KMS-11 (cell line): ENCODE measurements around the gene TMEM38A.
"Not testable (repeated sequence)": the region's sequence is repeated elsewhere in the genome, so short reads cannot be mapped to it uniquely, and the experiment has no call there.

Experiments
- H2AFZ ChIP-seq: fragments of 200-600 bp; sonication (generic); 2 replicates; pipeline ENCODE4 v1.6.1; 2016; ENCODE audit warnings: antibody characterized with exemption, mixed run types, low read depth
- H3K27ac ChIP-seq: fragments of 200-600 bp; sonication (generic); 2 replicates; pipeline ENCODE4 v1.6.1; 2016; ENCODE audit warnings: mild to moderate bottlenecking, mixed run types
- H3K27me3 ChIP-seq: fragments of 200-600 bp; sonication (generic); 2 replicates; pipeline ENCODE4 v1.6.1; 2017; ENCODE audit warnings: mild to moderate bottlenecking, low read depth, mixed run types, moderate library complexity; ENCODE audit not compliant: insufficient read depth
- H3K36me3 ChIP-seq: fragments of 200-600 bp; sonication (generic); 2 replicates; pipeline ENCODE4 v1.6.1; 2017; ENCODE audit warnings: mild to moderate bottlenecking, mixed run types; ENCODE audit not compliant: insufficient read depth
- H3K4me1 ChIP-seq: fragments of 200-600 bp; sonication (generic); 2 replicates; pipeline ENCODE4 v1.6.1; 2016; ENCODE audit warnings: mild to moderate bottlenecking, low read depth, mixed run types; ENCODE audit not compliant: poor library complexity, severe bottlenecking
- H3K4me2 ChIP-seq: fragments of 200-600 bp; sonication (generic); 2 replicates; pipeline ENCODE4 v1.7.0; 2016; ENCODE audit warnings: mild to moderate bottlenecking, mixed run types
- H3K4me3 ChIP-seq: fragments of 200-600 bp; sonication (generic); IDR thresholded peaks from 2 replicates; pipeline ENCODE4 v1.6.1; 2017; ENCODE audit warnings: low read depth, low read length, mixed read lengths; ENCODE audit not compliant: insufficient read depth
- H3K79me2 ChIP-seq: fragments of 200-600 bp; sonication (generic); 2 replicates; pipeline ENCODE4 v1.6.1; 2016; ENCODE audit warnings: low read depth, mixed run types; ENCODE audit not compliant: insufficient read depth
- H3K9ac ChIP-seq: fragments of 200-600 bp; sonication (generic); 2 replicates; pipeline ENCODE4 v1.6.1; 2016; ENCODE audit warnings: mild to moderate bottlenecking, mixed run types
- H4K20me1 ChIP-seq: fragments of 200-600 bp; sonication (generic); 2 replicates; pipeline ENCODE4 v1.6.1; 2016; ENCODE audit warnings: mild to moderate bottlenecking, mixed run types; ENCODE audit not compliant: insufficient read depth
- TF ChIP-seq, protein P1 (sequence below): fragments of 200-600 bp; sonication (generic); conservative IDR thresholded peaks from 2 replicates; pipeline ENCODE4 v1.6.1; 2017; ENCODE audit warnings: low read depth, mild to moderate bottlenecking, antibody characterized with exemption, low read length, moderate library complexity, mixed read lengths

TMEM38A gene

DNA sequence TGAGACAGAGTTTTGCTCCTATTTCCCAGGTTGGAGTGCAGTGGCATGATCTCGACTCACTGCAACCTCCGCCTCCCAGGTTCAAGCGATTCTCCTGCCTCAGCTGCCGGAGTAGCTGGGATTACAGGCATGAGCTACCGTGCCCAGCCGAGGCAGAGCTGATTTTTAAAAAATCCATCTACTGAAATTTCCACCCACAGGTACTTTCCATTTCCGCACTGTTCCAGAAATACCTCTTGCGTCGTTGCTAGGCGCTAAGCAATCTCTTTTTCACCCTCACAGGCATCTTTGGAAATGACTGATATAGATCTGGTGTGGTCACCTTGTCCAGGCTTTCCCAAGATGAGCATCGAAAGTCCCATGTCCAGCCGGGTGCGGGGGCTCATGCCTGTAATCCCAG, 9.4 kb downstream of the TMEM38A start:
- no peak overlapping the region for H3K4me3 ChIP-seq
- TF ChIP-seq, protein P1, sequence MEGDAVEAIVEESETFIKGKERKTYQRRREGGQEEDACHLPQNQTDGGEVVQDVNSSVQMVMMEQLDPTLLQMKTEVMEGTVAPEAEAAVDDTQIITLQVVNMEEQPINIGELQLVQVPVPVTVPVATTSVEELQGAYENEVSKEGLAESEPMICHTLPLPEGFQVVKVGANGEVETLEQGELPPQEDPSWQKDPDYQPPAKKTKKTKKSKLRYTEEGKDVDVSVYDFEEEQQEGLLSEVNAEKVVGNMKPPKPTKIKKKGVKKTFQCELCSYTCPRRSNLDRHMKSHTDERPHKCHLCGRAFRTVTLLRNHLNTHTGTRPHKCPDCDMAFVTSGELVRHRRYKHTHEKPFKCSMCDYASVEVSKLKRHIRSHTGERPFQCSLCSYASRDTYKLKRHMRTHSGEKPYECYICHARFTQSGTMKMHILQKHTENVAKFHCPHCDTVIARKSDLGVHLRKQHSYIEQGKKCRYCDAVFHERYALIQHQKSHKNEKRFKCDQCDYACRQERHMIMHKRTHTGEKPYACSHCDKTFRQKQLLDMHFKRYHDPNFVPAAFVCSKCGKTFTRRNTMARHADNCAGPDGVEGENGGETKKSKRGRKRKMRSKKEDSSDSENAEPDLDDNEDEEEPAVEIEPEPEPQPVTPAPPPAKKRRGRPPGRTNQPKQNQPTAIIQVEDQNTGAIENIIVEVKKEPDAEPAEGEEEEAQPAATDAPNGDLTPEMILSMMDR = no peak
- no peak overlapping the region for H3K4me2 ChIP-seq
- H3K27ac ChIP-seq = no peak overlapping the region
- H3K9ac ChIP-seq = no peak overlapping the region
- H3K36me3 ChIP-seq = no peaks in the 10 kb centered on the region
- H3K4me1 ChIP-seq = no peaks in the 10 kb centered on the region
- H3K79me2 ChIP-seq = no peaks in the 10 kb centered on the region
- no peaks in the 10 kb centered on the region for H4K20me1 ChIP-seq
- no peak overlapping the region for H2AFZ ChIP-seq
- H3K27me3 ChIP-seq = no peaks in the 10 kb centered on the region

- no peak overlapping the region for H3K4me2 ChIP-seq
- no peak overlapping the region for H3K4me3 ChIP-seq
- H3K79me2 ChIP-seq = no peaks in the 10 kb centered on the region
- no peaks in the 10 kb centered on the region for H3K27me3 ChIP-seq
- no peak overlapping the region for H2AFZ ChIP-seq
- TF ChIP-seq, protein P1 = no peak
- H3K36me3 ChIP-seq = no peaks in the 10 kb centered on the region
- H3K9ac ChIP-seq = no peak overlapping the region
- H3K27ac ChIP-seq = no peak overlapping the region
- H3K4me1 ChIP-seq = no peaks in the 10 kb centered on the region
- H4K20me1 ChIP-seq = no peaks in the 10 kb centered on the region
Observed at GRCh38 chr19:16671652-16672274, 10.8 kb downstream of the TMEM38A start.

DNA sequence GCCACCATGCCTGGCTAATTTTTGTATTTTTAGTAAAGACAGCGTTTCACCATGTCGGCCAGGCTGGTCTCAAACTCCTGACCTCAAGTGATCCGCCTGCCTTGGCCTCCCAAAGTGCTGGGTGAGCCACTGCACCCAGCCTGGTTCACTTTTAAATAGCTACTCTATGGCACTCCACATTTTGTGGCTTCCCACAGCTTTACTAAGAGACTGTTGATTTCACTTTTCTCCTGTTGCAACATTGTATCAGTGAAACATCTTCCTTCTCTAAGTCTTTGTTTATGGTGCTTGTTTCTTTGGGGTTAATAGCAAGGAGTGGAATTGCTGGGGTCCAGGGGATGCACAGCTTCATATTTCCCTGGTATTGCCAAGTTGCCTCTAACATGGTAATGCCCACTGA, 12.3 kb downstream of the TMEM38A start:
- Histone ChIP-seq H3K27ac (no peak overlapping the region), H3K36me3 (no peaks in the 10 kb centered on the region), H3K4me1 (no peaks in the 10 kb centered on the region), H3K9ac (no peak overlapping the region), H3K4me2 (no peak overlapping the region), H4K20me1 (no peaks in the 10 kb centered on the region), H3K4me3 (no peak overlapping the region), H2AFZ (no peak overlapping the region), H3K79me2 (no peaks in the 10 kb centered on the region), H3K27me3 (no peaks in the 10 kb centered on the region)
- TF ChIP-seq, protein P1 = no peak

DNA sequence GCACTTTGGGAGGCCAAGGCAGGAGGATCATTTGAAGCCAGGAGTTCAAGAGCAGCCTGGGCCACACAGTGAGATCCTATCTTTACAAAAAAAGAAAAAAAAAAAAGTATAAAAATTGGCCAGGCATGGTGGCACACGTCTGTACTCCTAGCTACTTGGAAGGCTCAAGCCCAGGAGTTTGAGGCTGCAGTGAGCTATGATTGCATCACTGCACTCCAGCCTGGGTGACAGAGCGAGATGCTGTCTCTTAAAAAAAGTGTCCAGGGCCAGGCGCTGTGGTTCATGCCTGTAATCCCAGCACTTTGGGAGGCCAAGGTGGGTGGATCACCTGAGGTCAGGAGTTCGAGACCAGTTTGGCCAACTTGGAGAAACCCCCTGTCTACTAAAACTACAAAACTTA, 12.9 kb downstream of the TMEM38A start:
- H3K27ac ChIP-seq, H3K36me3 ChIP-seq, H3K27me3 ChIP-seq, H3K4me3 ChIP-seq, H3K4me2 ChIP-seq, H3K79me2 ChIP-seq, H3K4me1 ChIP-seq, H4K20me1 ChIP-seq, H3K9ac ChIP-seq, H2AFZ ChIP-seq: not testable (repeated sequence)

DNA sequence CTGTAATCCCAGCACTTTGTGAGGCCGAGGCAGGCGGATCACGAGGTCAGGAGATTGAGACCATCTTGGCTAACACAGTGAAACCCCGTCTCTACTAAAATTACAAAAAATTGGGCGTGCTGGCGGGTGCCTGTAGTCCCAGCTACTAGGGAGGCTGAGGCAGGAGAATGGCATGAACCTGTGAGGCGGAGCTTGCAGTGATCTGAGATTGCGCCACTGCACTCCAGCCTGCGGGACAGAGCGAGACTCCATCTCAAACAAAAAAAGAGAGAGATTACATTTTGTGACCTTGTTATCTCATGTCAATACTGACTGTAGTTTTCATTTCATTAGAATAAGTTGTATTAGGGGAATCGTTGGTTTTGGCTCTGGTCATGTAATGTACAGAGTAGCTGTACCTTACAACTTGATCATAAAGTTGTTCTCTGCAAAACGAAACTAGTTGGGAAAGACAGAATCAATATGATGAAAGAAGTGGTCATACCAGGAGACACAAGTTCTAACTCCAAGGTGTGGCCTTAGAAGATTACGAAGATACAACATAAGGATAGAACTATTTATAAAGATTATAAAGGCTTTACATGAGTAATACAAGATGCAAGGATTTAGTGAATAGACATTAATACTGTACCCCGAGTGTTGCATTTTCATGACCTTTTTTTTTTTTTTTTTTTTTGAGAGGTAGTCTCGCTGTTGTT, 15.3 kb downstream of the TMEM38A start:
- Histone ChIP-seq H3K4me2 (no peak overlapping the region), H3K4me1 (no peaks in the 10 kb centered on the region), H4K20me1 (no peaks in the 10 kb centered on the region), H3K9ac (no peak overlapping the region), H3K27ac (no peak overlapping the region), H2AFZ (no peak overlapping the region), H3K79me2 (no peaks in the 10 kb centered on the region), H3K36me3 (no peaks in the 10 kb centered on the region), H3K4me3 (no peak overlapping the region), H3K27me3 (no peaks in the 10 kb centered on the region)
- TF ChIP-seq, protein P1 = no peak
